Measurements from ENCODE around the gene TACC2.

GRCh38 chr10:122292376-122292775 lies 303.4 kb downstream of the TACC2 start:
- TF ChIP-seq CTCF (IDR thresholded peaks at IDR 0.05) (no peak), EZH2phosphoT487 (IDR thresholded peaks at IDR 0.05) (no peak)
